ENCODE results near the gene RAB3IL1. TPM values are rescaled to one million over a fixed set of nuclear protein-coding genes. Genes with fewer than 3 reads are reported as not detected.

The RAB3IL1 gene
- total and polyA plus RNA-seq, 9 of the 15 experiments (the other 6 are each of a cell fraction or from before 2014, with no cell fraction given): 0.15 to 42.6 (median 15.5) TPM

GRCh38 chr11:61896665-61897386 is 20.5 kb downstream of the RAB3IL1 start:
- Histone ChIP-seq H3K79me2 (ENCODE audit: control insufficient read depth, insufficient read depth, low read length) (no peaks in the 10 kb centered on the region), H2AFZ (ENCODE audit: low read depth, low read length) (no peak overlapping the region), H3K9me1 (ENCODE audit: control insufficient read depth, insufficient read depth, low read length) (no peaks in the 10 kb centered on the region), H3K9me3 (replicated peaks; ENCODE audit: control insufficient read depth, insufficient read depth, low read depth, low read length) (no peaks in the 10 kb centered on the region), H3K27me3 (ENCODE audit: control insufficient read depth in 2 of 2, insufficient read depth in 2 of 2, low read length in 2 of 2) (no peaks in the 10 kb centered on the region), H4K20me1 (replicated peaks; ENCODE audit: control insufficient read depth, insufficient read depth, low read length) (no peaks in the 10 kb centered on the region), H3K4me2 (ENCODE audit: insufficient read depth, low read length) (no peak overlapping the region), H3K27ac (ENCODE audit: extremely low read depth, low read depth, low read length) (no peak overlapping the region), H3K9ac (ENCODE audit: insufficient read depth in 1 of 2, low read depth in 2 of 2, low read length in 2 of 2) (peak overlapping the region in 1 of 2 experiments; percentile 74; a peak in 2 of 4 replicates), H3K36me3 (ENCODE audit: control insufficient read depth, insufficient read depth, low read length) (peaks cover 59% of the 10 kb centered on the region; the same call in 2 of the 3 replicates), H3K4me1 (replicated peaks in 1 of 2; ENCODE audit: control insufficient read depth in 2 of 2, insufficient read depth in 2 of 2, low read length in 2 of 2) (peaks cover 4 to 47% of the 10 kb centered on the region in 2 experiments; a peak in 4 of 5 replicates), H3K4me3 (no peak overlapping the region)
- in situ Hi-C loops (cut with MboI): loop anchor here (5.0 kb wide), 3 partner anchors 50 to 210 kb away; no protein-coding TSS in a partner anchor
- ChIA-PET POLR2A (interaction anchor here (0.6 to 10.7 kb wide), 8 partner anchors 12 to 427 kb away, joined by 3 to 109 read pairs (median 4); partner anchors contain the start of genes BEST1 and FTH1), CTCF (ENCODE audit: low intra/inter-chr PET ratio) (interaction anchor here (0.5 to 6.7 kb wide), 9 partner anchors 50 to 428 kb away, joined by 3 to 98 read pairs (median 4); no protein-coding TSS in a partner anchor)
- WGBS (ENCODE audit: insufficient coverage, low coverage, missing lambda C conversion rate): 84% methylated on average over 15 of the region's 15 CpGs
- intact Hi-C loops (cut with micrococcal nuclease): loop anchor here (2.0 kb wide), 1 partner anchor 26 kb away; no protein-coding TSS in a partner anchor
- TF ChIP-seq ZBTB17 (CRISPR knock-in tag; IDR thresholded peaks at IDR 0.05) (peak; percentile 94), ZNF263 (CRISPR knock-in tag; IDR thresholded peaks at IDR 0.05; ENCODE audit: borderline replicate concordance) (peak; percentile 56; the same call in 1 of the 2 replicates), NFE2 (IDR thresholded peaks at IDR 0.05; ENCODE audit: low read depth) (no peak), TAL1 (IDR thresholded peaks at IDR 0.05) (no peak), SIX5 (IDR thresholded peaks at IDR 0.05; ENCODE audit: borderline replicate concordance in 1 of 2, insufficient read depth in 1 of 2, low read depth in 1 of 2, low read length in 2 of 2) (no peak), FOSL1 (tag; conservative IDR thresholded peaks at IDR 0.05) (no peak), ZNF23 (CRISPR knock-in tag; IDR thresholded peaks at IDR 0.05) (0 out of 2 replicates have a peak, but pooled peaks have one; percentile 61), JUN (IDR thresholded peaks at IDR 0.05; ENCODE audit: borderline replicate concordance, low read depth, low read length) (no peak), JUN (CRISPR knock-in tag; IDR thresholded peaks at IDR 0.05; ENCODE audit: borderline replicate concordance) (0 out of 2 replicates have a peak, but pooled peaks have one; percentile 54)
- TF ChIP-seq, protein P1, sequence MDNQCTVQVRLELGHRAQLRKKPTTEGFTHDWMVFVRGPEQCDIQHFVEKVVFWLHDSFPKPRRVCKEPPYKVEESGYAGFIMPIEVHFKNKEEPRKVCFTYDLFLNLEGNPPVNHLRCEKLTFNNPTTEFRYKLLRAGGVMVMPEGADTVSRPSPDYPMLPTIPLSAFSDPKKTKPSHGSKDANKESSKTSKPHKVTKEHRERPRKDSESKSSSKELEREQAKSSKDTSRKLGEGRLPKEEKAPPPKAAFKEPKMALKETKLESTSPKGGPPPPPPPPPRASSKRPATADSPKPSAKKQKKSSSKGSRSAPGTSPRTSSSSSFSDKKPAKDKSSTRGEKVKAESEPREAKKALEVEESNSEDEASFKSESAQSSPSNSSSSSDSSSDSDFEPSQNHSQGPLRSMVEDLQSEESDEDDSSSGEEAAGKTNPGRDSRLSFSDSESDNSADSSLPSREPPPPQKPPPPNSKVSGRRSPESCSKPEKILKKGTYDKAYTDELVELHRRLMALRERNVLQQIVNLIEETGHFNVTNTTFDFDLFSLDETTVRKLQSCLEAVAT (IDR thresholded peaks at IDR 0.05): peak in 1 of 2 experiments; percentile 39; a peak in 1 of 4 replicates
- BruUV-seq (replicated peaks): no TSS peak
- ATAC-seq (no peak), DNase-seq (ENCODE audit: extremely low read depth in 1 of 4, low spot score in 3 of 4) (no peak), FAIRE-seq (no peak)

Data from K562 (cell line).